ENCODE data around the gene C11orf86.
"Not testable (repeated sequence)": the region's sequence is repeated elsewhere in the genome, so short reads cannot be mapped to it uniquely, and the experiment has no call there.

The C11orf86 gene

DNA sequence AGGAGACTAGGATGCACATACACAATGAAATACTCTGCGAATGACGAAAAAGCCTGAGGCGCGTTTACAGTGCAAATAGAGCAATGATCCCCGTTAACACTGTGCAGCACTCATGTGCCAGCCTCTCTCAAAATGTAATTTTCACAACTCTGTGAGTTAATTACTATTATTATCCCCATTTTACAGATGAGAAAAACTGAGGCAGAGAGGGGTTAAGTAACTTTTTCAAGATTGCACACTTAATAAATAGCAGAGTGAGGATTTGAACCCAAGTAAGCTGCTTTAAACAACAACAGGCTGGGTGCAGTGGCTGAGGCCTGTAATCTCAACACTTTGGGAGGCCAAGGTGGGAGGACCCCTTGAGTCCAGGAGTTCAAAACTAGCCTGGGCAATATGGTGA, 26.2 kb downstream of the C11orf86 start:
- no peak overlapping the region for H2BK5ac ChIP-seq (ENCODE audit: low read depth, low read length, poor library complexity, severe bottlenecking)
- no peak overlapping the region for H3K23ac ChIP-seq (ENCODE audit: low read length in 2 of 2)
- no peak overlapping the region for H3K9ac ChIP-seq (ENCODE audit: low read length)
- no peak overlapping the region for H3K14ac ChIP-seq (ENCODE audit: low read length in 2 of 2)
- H2BK15ac ChIP-seq (ENCODE audit: low read depth, poor library complexity, severe bottlenecking): no peak overlapping the region
- H2AFZ ChIP-seq (ENCODE audit: low read depth, low read length): no peak overlapping the region
- H3K18ac ChIP-seq (ENCODE audit: low read depth in 1 of 2, low read length in 2 of 2): no peak overlapping the region
- H3K4me3 ChIP-seq (ENCODE audit: insufficient read depth in 1 of 2, low read depth in 1 of 2, low read length in 2 of 2): no peak overlapping the region
- no peak overlapping the region for H2AK5ac ChIP-seq (ENCODE audit: low read length, severe bottlenecking)
- H2BK120ac ChIP-seq (ENCODE audit: low read depth, low read length): no peak overlapping the region
- peaks cover 2% of the 10 kb centered on the region for H3K4me1 ChIP-seq (ENCODE audit: control insufficient read depth, insufficient read depth, low read depth, low read length)
- 89% methylated on average over 5 of the region's 5 CpGs for WGBS
- no peak overlapping the region for H3K27ac ChIP-seq (ENCODE audit: low read length, poor library complexity, severe bottlenecking)
- H3K4ac ChIP-seq (ENCODE audit: low read depth in 1 of 2, low read length in 2 of 2): no peak overlapping the region
- no peak for DNase-seq
- H3K79me1 ChIP-seq (replicated peaks; ENCODE audit: low read length, poor library complexity, severe bottlenecking): no peaks in the 10 kb centered on the region
- no peaks in the 10 kb centered on the region for H3K9me3 ChIP-seq (ENCODE audit: control insufficient read depth, low read length)
- no peak overlapping the region for H2BK12ac ChIP-seq (ENCODE audit: low read length in 2 of 2)
- no peak overlapping the region for H4K91ac ChIP-seq (ENCODE audit: low read length)
- H4K8ac ChIP-seq (ENCODE audit: low read length): no peak overlapping the region
- no peak overlapping the region for H3K4me2 ChIP-seq (ENCODE audit: low read length, poor library complexity, severe bottlenecking)
- no peaks in the 10 kb centered on the region for H3K27me3 ChIP-seq (ENCODE audit: control insufficient read depth in 1 of 2, insufficient read depth in 1 of 2, low read length in 2 of 2)
- no peaks in the 10 kb centered on the region for H3K36me3 ChIP-seq (ENCODE audit: control insufficient read depth in 1 of 2, insufficient read depth in 2 of 2, low read depth in 1 of 2, low read length in 2 of 2)

DNA sequence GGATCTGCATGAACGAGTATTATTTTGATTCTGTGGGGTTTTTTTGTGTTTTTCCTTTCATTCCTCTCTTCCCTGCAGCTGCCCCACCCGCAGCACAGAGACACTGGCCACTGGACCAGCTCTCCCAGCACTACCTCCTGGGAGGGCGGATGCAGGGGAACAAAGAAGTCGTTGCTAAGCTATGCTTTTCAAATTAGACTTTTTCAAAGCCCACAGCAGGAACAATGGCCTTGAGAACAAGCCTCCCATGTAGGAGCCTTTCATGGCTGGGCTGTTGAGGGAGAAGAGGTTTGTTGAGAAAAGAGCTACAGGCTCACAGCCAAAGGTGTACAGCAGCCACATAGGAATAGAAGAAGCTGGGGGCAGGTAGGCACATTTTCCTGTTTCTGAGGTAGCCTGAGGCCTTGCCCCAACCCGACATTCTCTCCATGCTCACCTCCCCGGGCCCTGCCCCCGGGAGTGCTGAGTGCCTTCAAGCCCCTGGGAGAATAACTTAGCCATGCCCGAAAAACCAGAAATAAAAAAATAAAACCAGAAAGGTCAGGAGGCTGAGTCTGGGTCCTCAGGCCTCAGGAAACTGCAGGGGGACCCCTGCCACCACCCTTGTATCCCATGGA, 27.3 kb downstream of the C11orf86 start:
- no peak overlapping the region for H2BK15ac ChIP-seq (ENCODE audit: low read depth, poor library complexity, severe bottlenecking)
- no peak overlapping the region for H2AFZ ChIP-seq (ENCODE audit: low read depth, low read length)
- DNase-seq: no peak
- no peak overlapping the region for H3K9ac ChIP-seq (ENCODE audit: low read length)
- no peaks in the 10 kb centered on the region for H3K27me3 ChIP-seq (ENCODE audit: control insufficient read depth in 1 of 2, insufficient read depth in 1 of 2, low read length in 2 of 2)
- H2BK12ac ChIP-seq (ENCODE audit: low read length in 2 of 2): no peak overlapping the region
- no peak overlapping the region for H4K91ac ChIP-seq (ENCODE audit: low read length)
- no peak overlapping the region for H3K4me3 ChIP-seq (ENCODE audit: insufficient read depth in 1 of 2, low read depth in 1 of 2, low read length in 2 of 2)
- no peak overlapping the region for H4K8ac ChIP-seq (ENCODE audit: low read length)
- no peaks in the 10 kb centered on the region for H3K9me3 ChIP-seq (ENCODE audit: control insufficient read depth, low read length)
- no peaks in the 10 kb centered on the region for H3K79me1 ChIP-seq (replicated peaks; ENCODE audit: low read length, poor library complexity, severe bottlenecking)
- no peak overlapping the region for H2BK5ac ChIP-seq (ENCODE audit: low read depth, low read length, poor library complexity, severe bottlenecking)
- no peaks in the 10 kb centered on the region for H3K36me3 ChIP-seq (ENCODE audit: control insufficient read depth in 1 of 2, insufficient read depth in 2 of 2, low read depth in 1 of 2, low read length in 2 of 2)
- no peak overlapping the region for H2AK5ac ChIP-seq (ENCODE audit: low read length, severe bottlenecking)
- H3K18ac ChIP-seq (ENCODE audit: low read depth in 1 of 2, low read length in 2 of 2): no peak overlapping the region
- H3K4me1 ChIP-seq (ENCODE audit: control insufficient read depth, insufficient read depth, low read depth, low read length): no peaks in the 10 kb centered on the region
- 46% methylated on average over 6 of the region's 8 CpGs for WGBS
- H3K4ac ChIP-seq (ENCODE audit: low read depth in 1 of 2, low read length in 2 of 2): no peak overlapping the region
- no peak overlapping the region for H3K27ac ChIP-seq (ENCODE audit: low read length, poor library complexity, severe bottlenecking)
- no peak overlapping the region for H2BK120ac ChIP-seq (ENCODE audit: low read depth, low read length)
- H3K23ac ChIP-seq (ENCODE audit: low read length in 2 of 2): no peak overlapping the region
- no peak overlapping the region for H3K14ac ChIP-seq (ENCODE audit: low read length in 2 of 2)
- H3K4me2 ChIP-seq (ENCODE audit: low read length, poor library complexity, severe bottlenecking): no peak overlapping the region

DNA sequence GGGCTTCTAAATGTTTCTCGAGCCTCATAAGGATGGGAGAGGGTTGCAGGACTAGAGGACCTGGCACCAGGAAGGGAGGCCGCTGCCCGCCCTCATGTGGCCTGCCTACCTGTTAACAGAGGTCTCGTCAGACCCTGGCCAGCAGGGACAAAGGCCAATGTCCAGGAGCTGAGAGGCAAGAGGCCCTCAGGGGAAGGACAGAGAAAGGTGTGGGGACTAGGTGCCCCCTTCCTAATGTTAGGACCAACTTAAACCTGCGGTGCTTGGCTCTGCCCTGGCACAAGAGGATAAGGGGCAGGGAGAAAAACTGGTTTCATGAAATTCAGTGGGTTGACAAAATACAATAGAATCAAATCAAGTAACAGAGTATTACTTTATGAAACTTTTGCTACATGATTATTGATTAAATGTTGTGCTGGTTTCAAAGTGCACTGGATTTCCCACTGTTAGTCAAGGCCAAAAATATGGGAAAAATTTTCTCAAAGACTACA, 27.9 kb downstream of the C11orf86 start:
- H4K8ac ChIP-seq (ENCODE audit: low read length): no peak overlapping the region
- no peak overlapping the region for H3K4me3 ChIP-seq (ENCODE audit: insufficient read depth in 1 of 2, low read depth in 1 of 2, low read length in 2 of 2)
- H3K79me1 ChIP-seq (replicated peaks; ENCODE audit: low read length, poor library complexity, severe bottlenecking): no peaks in the 10 kb centered on the region
- WGBS: 88% methylated on average over 5 of the region's 5 CpGs
- H3K4me2 ChIP-seq (ENCODE audit: low read length, poor library complexity, severe bottlenecking): no peak overlapping the region
- H3K9me3 ChIP-seq (ENCODE audit: control insufficient read depth, low read length): no peaks in the 10 kb centered on the region
- H2AK5ac ChIP-seq (ENCODE audit: low read length, severe bottlenecking): no peak overlapping the region
- H3K18ac ChIP-seq (ENCODE audit: low read depth in 1 of 2, low read length in 2 of 2): no peak overlapping the region
- H2BK12ac ChIP-seq (ENCODE audit: low read length in 2 of 2): peak overlapping the region in 1 of 2 experiments; percentile 55
- H3K23ac ChIP-seq (ENCODE audit: low read length in 2 of 2): no peak overlapping the region
- no peaks in the 10 kb centered on the region for H3K4me1 ChIP-seq (ENCODE audit: control insufficient read depth, insufficient read depth, low read depth, low read length)
- no peak for DNase-seq
- H2AFZ ChIP-seq (ENCODE audit: low read depth, low read length): no peak overlapping the region
- no peak overlapping the region for H3K27ac ChIP-seq (ENCODE audit: low read length, poor library complexity, severe bottlenecking)
- H2BK15ac ChIP-seq (ENCODE audit: low read depth, poor library complexity, severe bottlenecking): no peak overlapping the region
- no peaks in the 10 kb centered on the region for H3K36me3 ChIP-seq (ENCODE audit: control insufficient read depth in 1 of 2, insufficient read depth in 2 of 2, low read depth in 1 of 2, low read length in 2 of 2)
- H3K9ac ChIP-seq (ENCODE audit: low read length): no peak overlapping the region
- no peak overlapping the region for H3K14ac ChIP-seq (ENCODE audit: low read length in 2 of 2)
- no peak overlapping the region for H2BK120ac ChIP-seq (ENCODE audit: low read depth, low read length)
- H4K91ac ChIP-seq (ENCODE audit: low read length): peak overlapping the region; percentile 7
- no peaks in the 10 kb centered on the region for H3K27me3 ChIP-seq (ENCODE audit: control insufficient read depth in 1 of 2, insufficient read depth in 1 of 2, low read length in 2 of 2)
- H3K4ac ChIP-seq (ENCODE audit: low read depth in 1 of 2, low read length in 2 of 2): no peak overlapping the region
- H2BK5ac ChIP-seq (ENCODE audit: low read depth, low read length, poor library complexity, severe bottlenecking): no peak overlapping the region

DNA sequence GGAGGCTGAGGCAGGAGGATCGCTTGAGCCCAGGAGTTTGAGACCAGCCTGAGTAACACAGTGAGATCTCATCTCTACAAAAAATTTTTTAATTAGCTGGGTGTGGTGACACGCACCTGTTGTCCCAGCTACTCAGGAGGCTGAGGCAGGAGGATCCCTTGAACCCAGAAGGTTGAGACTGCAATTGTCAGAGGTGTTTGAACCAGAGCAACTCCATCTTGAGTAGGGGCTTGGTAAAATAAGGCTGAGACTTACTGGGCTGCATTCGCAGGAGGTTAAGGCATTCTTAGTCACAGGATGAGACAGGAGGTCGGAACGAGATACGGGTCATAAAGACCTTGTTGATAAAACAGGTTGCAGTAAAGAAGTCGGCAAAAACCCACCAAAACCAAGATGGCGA, 30.1 kb downstream of the C11orf86 start:
- not testable (repeated sequence) for H2BK5ac ChIP-seq (ENCODE audit: low read depth, low read length, poor library complexity, severe bottlenecking)
- 96% methylated on average over 8 of the region's 8 CpGs for WGBS

More for the DNA sequence above, 30.1 kb downstream of the C11orf86 start:
- H3K14ac ChIP-seq (ENCODE audit: low read length in 2 of 2); H2BK120ac ChIP-seq (ENCODE audit: low read depth, low read length); H3K23ac ChIP-seq (ENCODE audit: low read length in 2 of 2); H3K27me3 ChIP-seq (ENCODE audit: control insufficient read depth in 1 of 2, insufficient read depth in 1 of 2, low read length in 2 of 2); H2AK5ac ChIP-seq (ENCODE audit: low read length, severe bottlenecking); H3K4me1 ChIP-seq (ENCODE audit: control insufficient read depth, insufficient read depth, low read depth, low read length); H4K8ac ChIP-seq (ENCODE audit: low read length); H3K9ac ChIP-seq (ENCODE audit: low read length); H2BK12ac ChIP-seq (ENCODE audit: low read length in 2 of 2); DNase-seq; H3K36me3 ChIP-seq (ENCODE audit: control insufficient read depth in 1 of 2, insufficient read depth in 2 of 2, low read depth in 1 of 2, low read length in 2 of 2); H3K4ac ChIP-seq (ENCODE audit: low read depth in 1 of 2, low read length in 2 of 2); H3K27ac ChIP-seq (ENCODE audit: low read length, poor library complexity, severe bottlenecking); H3K79me1 ChIP-seq (replicated peaks; ENCODE audit: low read length, poor library complexity, severe bottlenecking); H2BK15ac ChIP-seq (ENCODE audit: low read depth, poor library complexity, severe bottlenecking); H3K18ac ChIP-seq (ENCODE audit: low read depth in 1 of 2, low read length in 2 of 2); H2AFZ ChIP-seq (ENCODE audit: low read depth, low read length); H3K9me3 ChIP-seq (ENCODE audit: control insufficient read depth, low read length); H3K4me2 ChIP-seq (ENCODE audit: low read length, poor library complexity, severe bottlenecking); H4K91ac ChIP-seq (ENCODE audit: low read length); H3K4me3 ChIP-seq (ENCODE audit: insufficient read depth in 1 of 2, low read depth in 1 of 2, low read length in 2 of 2): not testable (repeated sequence)

Measured in mesenchymal stem cell (in vitro differentiated cells and primary cell).